IgD-negative memory B cell (primary cell): ENCODE results near the gene STIM2. TPM values are rescaled to one million over a fixed set of nuclear protein-coding genes. Genes with fewer than 3 reads are reported as not detected.

ENCODE experiments used
- H3K27ac Mint-ChIP-seq, 3 donors: one replicate each; pipeline ENCODE4 v1.8.0; 2020 to 2022; ENCODE audit warnings: mild to moderate bottlenecking in 3 of 3, mixed read lengths in 3 of 3, moderate library complexity in 1 of 3
- H3K27me3 Mint-ChIP-seq: one replicate; pipeline ENCODE4 v1.8.0; 2021; ENCODE audit warnings: mixed read lengths
- H3K36me3 Mint-ChIP-seq: one replicate; pipeline ENCODE4 v1.8.0; 2020; ENCODE audit warnings: mild to moderate bottlenecking, mixed read lengths
- H3K4me1 Mint-ChIP-seq, 3 donors: one replicate each; pipeline ENCODE4 v1.8.0; 2020 to 2022; ENCODE audit warnings: mixed read lengths in 3 of 3, mild to moderate bottlenecking in 1 of 3
- H3K4me3 Mint-ChIP-seq, 4 donors: one replicate each; pipeline ENCODE4 v1.8.0; 2020 to 2022; ENCODE audit warnings: mild to moderate bottlenecking in 4 of 4, mixed read lengths in 4 of 4, moderate library complexity in 3 of 4
- H3K9me3 Mint-ChIP-seq, 3 donors: one replicate each; pipeline ENCODE4 v1.8.0; 2020 to 2021; ENCODE audit warnings: mixed read lengths in 3 of 3, mild to moderate bottlenecking in 1 of 3
- polyA plus RNA-seq: library from polyadenylated mRNA; unstranded; fragments of 300-500 nt; fragmentation: Illumina TruSeq; gene quantifications from one replicate; pipeline ENCODE4 v1.2.3, GENCODE V29; 2021

The STIM2 gene
- polyA plus RNA-seq, 1 donor from 2014 or later = 22.4 TPM

- peaks cover 13% of the 10 kb centered on the region for H3K36me3 Mint-ChIP-seq
- peak overlapping the region in 2 of 3 donors; percentile 48 to 76 for H3K27ac Mint-ChIP-seq
- H3K27me3 Mint-ChIP-seq = no peaks in the 10 kb centered on the region
- H3K4me3 Mint-ChIP-seq = peak overlapping the region in 1 of 4 donors; percentile 39
- peaks cover 28 to 47% (median 44%) of the 10 kb centered on the region in 3 donors for H3K4me1 Mint-ChIP-seq
- H3K9me3 Mint-ChIP-seq = no peaks in the 10 kb centered on the region
These were observed 55.6 kb downstream of the STIM2 start for GRCh38 chr4:26916195-26916594.

DNA sequence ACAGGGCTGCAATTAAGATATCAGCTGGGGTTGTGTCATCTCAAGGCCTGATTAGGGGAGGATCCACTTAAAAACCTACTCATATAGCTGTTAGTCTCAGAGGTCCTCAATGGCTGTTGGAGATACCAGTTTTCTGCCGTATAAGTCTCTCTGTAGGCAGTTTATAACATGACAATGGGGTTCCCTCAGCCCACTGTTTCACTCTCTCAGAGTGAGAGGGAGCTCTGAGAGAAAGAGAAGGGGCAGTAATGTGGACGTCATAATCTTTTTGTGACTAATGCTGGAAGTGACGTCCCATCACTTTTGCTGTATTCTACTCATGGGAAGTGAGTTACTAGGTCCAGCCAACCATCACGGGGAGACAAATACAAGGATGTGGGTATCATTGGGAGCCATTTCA lies 70.3 kb downstream of the STIM2 start:
- H3K4me3 Mint-ChIP-seq = no peak overlapping the region
- peaks cover 2% of the 10 kb centered on the region for H3K36me3 Mint-ChIP-seq
- H3K9me3 Mint-ChIP-seq = no peaks in the 10 kb centered on the region
- H3K27me3 Mint-ChIP-seq = no peaks in the 10 kb centered on the region
- no peak overlapping the region for H3K27ac Mint-ChIP-seq
- peaks cover 23 to 26% (median 25%) of the 10 kb centered on the region in 3 donors for H3K4me1 Mint-ChIP-seq

DNA sequence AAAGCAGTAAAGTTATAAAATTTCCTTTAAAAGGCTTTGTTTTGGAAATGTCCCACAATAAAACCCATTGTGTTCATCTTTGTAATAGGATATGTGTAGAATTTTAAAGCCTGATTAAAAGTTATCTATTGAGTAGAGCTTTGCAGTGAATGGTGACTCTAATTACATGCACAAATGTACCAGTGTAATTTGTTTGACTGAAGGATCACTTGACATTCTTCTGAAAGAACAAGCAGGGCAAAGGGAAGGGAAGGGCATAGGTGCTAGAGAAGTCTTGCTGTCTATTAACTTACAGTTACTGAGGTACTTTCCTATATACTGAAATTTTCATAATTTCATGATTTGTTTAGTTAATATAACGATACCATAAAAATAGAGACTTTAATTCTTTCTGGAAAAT lies 70.8 kb downstream of the STIM2 start:
- Mint-ChIP-seq H3K9me3 (no peaks in the 10 kb centered on the region), H3K36me3 (peaks cover 2% of the 10 kb centered on the region), H3K4me1 (peaks cover 28 to 30% (median 30%) of the 10 kb centered on the region in 3 donors), H3K27ac (peak overlapping the region in 1 of 3 donors; percentile 42), H3K4me3 (no peak overlapping the region), H3K27me3 (no peaks in the 10 kb centered on the region)

DNA sequence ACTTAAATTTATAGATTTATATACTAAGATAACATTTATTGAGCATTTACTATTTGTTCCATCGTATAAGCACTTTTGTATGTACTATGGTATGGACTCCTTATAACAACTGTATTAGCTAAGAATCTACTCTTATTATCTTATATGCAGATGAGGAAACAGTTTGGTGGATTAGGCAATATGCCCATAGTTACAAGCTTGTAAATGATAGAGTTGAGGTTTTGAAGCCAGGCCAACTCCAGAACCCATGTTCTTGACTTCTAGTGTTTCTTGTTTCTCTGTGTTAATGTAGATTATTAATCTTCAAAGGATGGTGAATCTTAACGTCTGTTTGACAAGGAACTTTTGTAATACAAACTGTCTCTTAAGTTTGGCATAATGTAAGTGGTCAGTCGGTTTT lies 71.3 kb downstream of the STIM2 start:
- Mint-ChIP-seq H3K4me1 (peaks cover 30 to 32% (median 32%) of the 10 kb centered on the region in 3 donors), H3K27ac (no peak overlapping the region), H3K27me3 (no peaks in the 10 kb centered on the region), H3K9me3 (no peaks in the 10 kb centered on the region), H3K4me3 (no peak overlapping the region), H3K36me3 (peaks cover 2% of the 10 kb centered on the region)

DNA sequence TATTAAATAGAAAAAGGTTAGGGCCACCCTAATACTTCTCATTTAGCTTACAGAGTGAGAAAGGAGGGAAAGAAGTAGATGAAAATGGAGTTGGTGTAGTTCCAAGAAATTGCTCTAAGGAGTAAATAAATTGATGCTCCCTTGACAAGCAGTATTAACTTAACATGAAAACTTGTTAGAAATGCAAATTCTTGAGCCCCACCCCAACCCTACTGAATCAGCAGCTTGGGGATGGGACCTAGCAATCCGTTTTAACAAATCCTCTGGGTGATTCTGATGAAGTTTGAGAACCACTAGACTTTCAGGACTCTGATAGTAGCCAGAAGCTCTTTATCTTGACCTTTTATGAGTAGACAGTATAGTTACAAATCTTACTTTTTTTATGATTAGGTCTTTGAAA lies 74.8 kb downstream of the STIM2 start:
- H3K4me3 Mint-ChIP-seq = no peak overlapping the region
- H3K27me3 Mint-ChIP-seq = no peaks in the 10 kb centered on the region
- no peaks in the 10 kb centered on the region for H3K9me3 Mint-ChIP-seq
- H3K27ac Mint-ChIP-seq = peak overlapping the region in 2 of 3 donors; percentile 68 to 81
- H3K36me3 Mint-ChIP-seq = no peaks in the 10 kb centered on the region
- H3K4me1 Mint-ChIP-seq = peaks cover 33 to 43% (median 40%) of the 10 kb centered on the region in 3 donors

- H3K36me3 Mint-ChIP-seq = no peaks in the 10 kb centered on the region
- H3K4me3 Mint-ChIP-seq = peak overlapping the region in 1 of 4 donors; percentile 18
- H3K4me1 Mint-ChIP-seq = peaks cover 35 to 50% (median 44%) of the 10 kb centered on the region in 3 donors
These were observed 75.8 kb downstream of the STIM2 start for GRCh38 chr4:26936284-26937065.

DNA sequence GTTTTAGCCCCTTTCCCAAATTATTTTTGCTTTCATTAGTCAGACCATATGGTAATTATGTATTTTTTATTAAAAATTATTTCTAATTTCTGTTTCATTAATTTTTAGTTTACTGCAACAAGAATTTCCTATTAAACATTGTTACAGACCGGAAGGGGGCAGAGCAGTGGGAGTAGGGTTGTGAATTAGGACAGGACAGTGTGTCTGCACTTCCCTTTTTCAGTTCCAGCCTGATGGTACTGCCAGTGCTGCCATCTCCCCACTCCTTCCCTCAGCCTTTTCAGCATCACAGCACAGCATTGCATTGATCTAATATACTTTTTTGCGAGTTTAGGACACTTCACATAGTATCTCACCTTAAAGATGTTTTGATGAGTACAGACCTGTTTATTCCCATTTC lies 76.5 kb downstream of the STIM2 start:
- Mint-ChIP-seq H3K36me3 (no peaks in the 10 kb centered on the region), H3K4me1 (peaks cover 37 to 54% (median 46%) of the 10 kb centered on the region in 3 donors), H3K4me3 (no peak overlapping the region), H3K27ac (no peak overlapping the region), H3K27me3 (no peaks in the 10 kb centered on the region), H3K9me3 (no peaks in the 10 kb centered on the region)

More at GRCh38 chr4:26936284-26937065, 75.8 kb downstream of the STIM2 start:
- H3K27ac Mint-ChIP-seq = peak overlapping the region; percentile 20 to 81 (median 68)
- no peaks in the 10 kb centered on the region for H3K27me3 Mint-ChIP-seq
- no peaks in the 10 kb centered on the region for H3K9me3 Mint-ChIP-seq

DNA sequence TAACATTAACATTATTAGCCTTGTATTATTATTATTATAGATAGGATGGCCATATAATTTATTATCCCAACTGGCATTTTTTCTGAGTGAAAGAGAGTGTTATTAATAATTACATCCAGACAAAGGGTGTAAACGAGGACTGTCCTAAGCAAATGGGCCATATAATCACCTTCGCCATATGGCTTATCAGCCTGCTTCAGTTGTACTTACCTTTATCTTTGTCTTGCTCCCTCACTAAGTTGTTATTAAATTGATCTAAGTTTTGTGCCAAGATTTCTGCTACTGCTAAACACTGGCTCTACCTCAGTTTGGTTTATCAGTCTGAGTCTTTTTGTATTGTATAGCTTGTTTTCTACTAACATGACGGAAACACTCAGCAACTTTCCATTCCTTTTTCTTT lies 76.9 kb downstream of the STIM2 start:
- no peaks in the 10 kb centered on the region for H3K36me3 Mint-ChIP-seq
- no peaks in the 10 kb centered on the region for H3K27me3 Mint-ChIP-seq
- H3K4me3 Mint-ChIP-seq = no peak overlapping the region
- H3K27ac Mint-ChIP-seq = no peak overlapping the region
- peaks cover 40 to 57% (median 50%) of the 10 kb centered on the region in 3 donors for H3K4me1 Mint-ChIP-seq
- no peaks in the 10 kb centered on the region for H3K9me3 Mint-ChIP-seq

GRCh38 chr4:26938516-26938915 lies 77.9 kb downstream of the STIM2 start:
- Mint-ChIP-seq H3K4me1 (peaks cover 38 to 58% (median 58%) of the 10 kb centered on the region in 3 donors), H3K27ac (no peak overlapping the region), H3K4me3 (no peak overlapping the region)

DNA sequence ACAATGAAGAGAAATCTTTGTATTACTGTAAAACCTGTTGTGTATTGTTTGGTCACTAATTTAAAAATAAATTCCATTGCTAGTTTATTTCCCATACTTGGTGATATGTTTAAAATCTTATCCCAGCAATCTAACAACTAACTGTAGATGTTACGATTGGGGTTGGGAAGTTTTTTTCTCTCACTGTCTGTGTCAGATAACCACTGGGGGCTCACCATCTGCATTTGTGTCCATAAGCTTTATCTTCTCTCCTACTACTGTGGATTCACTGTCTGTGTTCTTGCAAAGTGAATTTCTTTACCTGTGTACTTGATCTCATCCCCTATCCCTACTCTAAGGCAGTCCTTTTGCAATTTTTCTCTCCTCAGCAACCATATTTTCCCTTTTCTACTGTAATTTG lies 81.3 kb downstream of the STIM2 start:
- Mint-ChIP-seq H3K27ac (no peak overlapping the region), H3K4me1 (peaks cover 34 to 57% (median 41%) of the 10 kb centered on the region in 3 donors), H3K4me3 (peak overlapping the region in 2 of 4 donors; percentile 25 to 71), H3K9me3 (peaks cover 0 to 4% (median 2%) of the 10 kb centered on the region in 3 donors), H3K36me3 (peaks cover 5% of the 10 kb centered on the region), H3K27me3 (no peaks in the 10 kb centered on the region)

More at GRCh38 chr4:26938516-26938915, 77.9 kb downstream of the STIM2 start:
- Mint-ChIP-seq H3K9me3 (no peaks in the 10 kb centered on the region), H3K36me3 (peaks cover 4% of the 10 kb centered on the region), H3K27me3 (no peaks in the 10 kb centered on the region)

- Mint-ChIP-seq H3K27me3 (no peaks in the 10 kb centered on the region), H3K27ac (no peak overlapping the region), H3K4me3 (no peak overlapping the region), H3K4me1 (peaks cover 32 to 52% (median 41%) of the 10 kb centered on the region in 3 donors), H3K36me3 (peaks cover 5% of the 10 kb centered on the region), H3K9me3 (peaks cover 0 to 4% (median 2%) of the 10 kb centered on the region in 3 donors)
These were observed 82.2 kb downstream of the STIM2 start for GRCh38 chr4:26942871-26943270.

DNA sequence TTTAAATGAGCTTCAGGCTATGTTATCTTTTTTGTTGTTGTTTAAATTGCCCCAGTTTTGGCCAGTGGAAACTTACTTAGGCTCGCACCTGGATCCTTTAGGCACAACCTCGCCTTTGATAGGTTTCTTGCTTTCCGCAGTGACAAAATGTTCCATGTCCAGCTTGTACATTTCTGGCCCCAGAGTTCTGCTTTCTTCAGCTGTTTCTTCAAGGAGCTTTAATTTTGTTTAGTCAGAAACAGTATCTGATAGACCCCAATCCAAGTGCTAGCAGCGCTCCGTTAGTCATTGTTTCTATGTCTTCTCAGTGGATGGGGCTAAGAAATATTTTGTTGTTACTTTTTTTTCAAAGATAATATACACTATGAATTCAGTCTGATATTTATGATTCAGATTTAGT lies 82.8 kb downstream of the STIM2 start:
- Mint-ChIP-seq H3K4me3 (no peak overlapping the region), H3K4me1 (peaks cover 32 to 56% (median 38%) of the 10 kb centered on the region in 3 donors), H3K9me3 (peaks cover 0 to 4% (median 2%) of the 10 kb centered on the region in 3 donors), H3K36me3 (peaks cover 8% of the 10 kb centered on the region), H3K27ac (no peak overlapping the region), H3K27me3 (no peaks in the 10 kb centered on the region)

GRCh38 chr4:26945794-26946193 lies 85.2 kb downstream of the STIM2 start:
- peaks cover 20 to 39% (median 22%) of the 10 kb centered on the region in 3 donors for H3K4me1 Mint-ChIP-seq
- no peaks in the 10 kb centered on the region for H3K27me3 Mint-ChIP-seq
- H3K9me3 Mint-ChIP-seq = peaks cover 0 to 7% (median 4%) of the 10 kb centered on the region in 3 donors
- no peak overlapping the region for H3K27ac Mint-ChIP-seq
- H3K36me3 Mint-ChIP-seq = peaks cover 10% of the 10 kb centered on the region
- H3K4me3 Mint-ChIP-seq = no peak overlapping the region

- H3K27ac Mint-ChIP-seq = peak overlapping the region in 1 of 3 donors; percentile 35
These were observed 86.7 kb downstream of the STIM2 start for GRCh38 chr4:26947318-26947717.

DNA sequence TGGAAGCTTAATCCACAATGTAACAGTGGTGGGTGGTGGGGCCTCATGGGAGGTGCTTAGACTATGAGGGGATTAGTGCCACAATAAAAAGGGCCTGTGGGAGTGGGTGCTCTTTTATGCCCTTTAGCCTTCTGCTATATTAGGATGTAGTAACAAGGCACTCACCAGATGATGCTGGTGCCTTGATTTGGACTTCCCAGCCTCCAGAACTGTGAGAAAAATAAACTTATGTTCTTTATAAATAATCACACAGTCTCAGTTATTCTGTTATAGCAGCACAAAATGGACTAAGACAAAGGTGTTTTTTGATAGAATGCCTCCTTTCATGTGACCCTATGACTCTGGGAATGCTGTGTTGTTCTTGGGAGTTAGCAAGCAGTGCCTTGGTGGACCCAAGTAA lies 89.8 kb downstream of the STIM2 start:
- Mint-ChIP-seq H3K27ac (no peak overlapping the region), H3K27me3 (no peaks in the 10 kb centered on the region), H3K36me3 (peaks cover 11% of the 10 kb centered on the region), H3K4me1 (peaks cover 29 to 37% (median 30%) of the 10 kb centered on the region in 3 donors), H3K9me3 (peaks cover 0 to 7% (median 1%) of the 10 kb centered on the region in 3 donors), H3K4me3 (no peak overlapping the region)

More at GRCh38 chr4:26947318-26947717, 86.7 kb downstream of the STIM2 start:
- Mint-ChIP-seq H3K4me1 (peaks cover 15 to 36% (median 19%) of the 10 kb centered on the region in 3 donors), H3K27me3 (no peaks in the 10 kb centered on the region), H3K9me3 (peaks cover 0 to 11% (median 4%) of the 10 kb centered on the region in 3 donors), H3K36me3 (peaks cover 16% of the 10 kb centered on the region), H3K4me3 (no peak overlapping the region)
